NCI-H446 treated with DMSO at 0.1 percent for 48 hours (cell line): ENCODE results near the gene GPR50.

Experiments used
- DNase-seq: peaks from one replicate; lab custom pipeline; 2025; lab: John Stamatoyannopoulos, UW

GPR50 gene

DNA sequence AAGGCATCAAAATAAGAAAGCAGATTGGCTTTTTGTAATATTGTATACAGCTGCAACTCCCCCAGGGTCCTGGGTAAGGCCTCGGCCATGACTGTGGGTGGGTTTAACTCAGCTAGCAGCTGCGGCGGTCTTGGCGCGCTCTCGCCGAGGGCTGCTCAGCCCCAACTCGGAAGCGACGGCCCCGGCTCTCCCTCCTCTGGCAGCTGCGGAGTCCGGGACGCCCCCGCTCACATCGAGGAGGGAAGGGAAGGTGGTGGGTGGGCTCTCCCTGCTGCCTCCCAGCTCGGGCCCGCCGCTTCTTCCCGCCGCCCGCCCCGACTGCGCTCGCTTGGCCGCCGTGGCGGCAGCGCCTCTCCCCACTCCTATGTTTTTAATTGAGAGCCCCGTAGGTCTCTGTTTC is 51.2 kb downstream of the GPR50 start:
- no peak for DNase-seq

DNA sequence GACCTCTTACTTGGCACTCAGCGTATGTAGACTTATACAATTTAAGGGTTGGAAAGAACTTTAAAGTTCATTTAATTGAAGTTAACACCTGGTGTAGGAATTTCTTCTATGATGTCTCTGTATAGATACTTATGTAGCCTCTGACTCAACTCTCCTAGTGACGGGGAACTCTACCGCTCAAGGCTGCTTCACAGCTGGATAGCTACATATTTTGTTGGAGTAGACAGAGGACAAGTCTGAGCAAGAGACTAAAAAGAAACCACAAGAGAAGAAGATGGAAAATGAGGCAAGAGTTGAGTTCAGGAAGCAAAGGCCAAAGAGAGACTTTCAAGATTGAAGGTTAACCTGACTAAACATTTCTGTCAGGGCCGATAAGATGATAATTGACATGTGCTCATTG is 52.6 kb downstream of the GPR50 start:
- DNase-seq = no peak
